HG03457 (cell line): ENCODE measurements around the gene EPHA4.

Experiments used
- ATAC-seq: cut with Tn5 transposase; IDR thresholded peaks from one replicate; pipeline ENCODE4 v1.9.1; 2021; ENCODE audit warnings: moderate number of reproducible peaks; ENCODE audit not compliant: unreplicated experiment

Gene EPHA4

DNA sequence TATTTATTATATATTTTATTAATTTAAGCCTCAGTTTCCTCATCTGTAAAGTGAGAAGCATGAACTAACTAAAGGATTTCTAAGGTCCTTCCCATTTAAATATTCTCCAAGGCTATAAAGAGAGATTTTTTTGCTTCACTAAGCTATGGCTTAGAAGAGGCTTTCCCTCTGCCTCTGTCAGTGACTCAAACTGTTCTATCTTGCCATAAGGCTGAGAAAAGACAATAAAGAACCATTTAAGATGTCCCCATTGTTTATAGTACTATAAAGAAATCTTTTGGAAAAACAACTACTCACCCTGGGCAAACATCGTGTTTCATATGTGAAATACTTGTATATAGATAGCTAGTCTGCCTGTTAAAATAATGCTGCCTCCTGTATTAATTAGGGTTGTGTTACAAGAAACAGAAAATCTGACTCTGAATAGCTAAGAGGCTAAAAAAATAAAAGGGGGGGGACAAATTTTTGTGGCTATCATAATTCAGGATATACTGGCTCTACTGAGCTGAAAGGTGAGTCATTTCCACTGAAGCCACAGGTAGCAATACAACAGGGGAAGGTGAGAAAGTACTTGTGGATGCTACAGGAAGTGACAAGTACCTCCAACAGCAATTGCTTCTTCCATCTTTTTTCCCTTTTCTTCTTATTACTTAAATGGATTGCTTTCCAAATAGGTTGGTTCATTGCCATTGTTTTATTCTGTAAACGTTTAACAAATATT lies 25.4 kb downstream of the EPHA4 start:
- ATAC-seq, result no peak

DNA sequence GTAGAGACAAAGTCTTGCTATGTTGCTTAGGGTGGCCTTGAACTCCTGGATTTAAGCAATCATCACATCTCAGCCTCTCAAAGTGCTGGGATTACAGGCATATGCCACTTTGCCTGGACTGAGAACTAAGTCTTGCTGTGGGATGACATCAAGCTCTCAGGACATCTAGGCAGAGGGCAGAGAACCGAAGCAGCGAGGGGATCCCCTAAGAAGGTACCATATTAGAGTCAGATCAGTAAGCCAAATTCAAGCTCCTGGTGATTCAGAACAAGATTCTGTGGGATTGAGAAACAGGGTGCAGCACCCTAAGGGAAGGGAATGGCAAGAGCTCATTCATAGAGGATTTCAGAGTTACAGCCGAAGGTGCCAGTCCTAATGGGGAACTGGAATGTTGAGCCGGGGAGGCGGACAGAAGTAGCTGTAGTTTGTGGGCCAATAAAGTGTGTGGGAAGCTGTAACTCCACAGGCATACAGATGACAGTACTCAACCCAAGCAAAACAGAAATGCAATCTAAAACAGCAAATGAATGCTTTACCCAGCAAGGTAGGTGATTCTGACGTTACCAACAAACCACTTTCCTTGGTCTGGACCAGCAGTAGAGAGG lies 30.9 kb downstream of the EPHA4 start:
- ATAC-seq, result no peak

DNA sequence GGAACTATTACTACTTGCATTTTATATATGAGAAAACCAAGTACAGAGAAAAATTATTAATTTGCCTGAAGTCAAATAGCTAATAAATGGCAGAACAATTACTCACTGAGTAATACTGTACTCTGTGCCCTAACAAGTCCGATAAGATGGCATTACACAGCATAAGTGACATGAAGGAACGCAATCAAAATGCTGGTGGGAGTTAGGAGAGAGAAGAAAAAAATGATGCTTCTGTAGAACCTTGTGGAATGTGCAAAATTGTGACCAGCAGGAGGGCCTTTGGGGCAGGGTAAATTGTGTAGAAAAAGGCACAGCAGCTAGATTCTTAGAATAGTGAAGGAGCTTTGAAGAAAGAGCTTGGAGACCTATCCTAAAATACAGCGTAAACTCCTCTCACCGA lies 32.9 kb downstream of the EPHA4 start:
- ATAC-seq, result no peak

DNA sequence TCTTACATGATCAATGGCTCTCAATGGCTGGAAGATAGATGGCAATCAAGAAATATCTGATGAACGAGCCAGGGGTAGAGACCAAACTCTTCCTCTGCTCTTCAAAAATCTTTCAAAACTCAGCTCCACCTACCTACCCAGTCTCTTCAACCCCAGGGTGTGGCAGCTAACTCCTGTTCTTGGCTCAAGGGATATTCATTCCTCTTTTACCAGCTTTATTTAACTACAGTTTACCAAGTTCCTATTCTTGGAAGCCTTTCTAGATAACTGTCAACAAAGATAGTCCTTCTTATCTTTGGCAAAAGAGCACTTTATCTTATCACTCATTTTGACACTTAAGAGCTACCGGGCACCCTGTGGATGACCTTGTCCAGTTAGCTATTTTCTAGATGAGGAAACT lies 36.3 kb downstream of the EPHA4 start:
- ATAC-seq, result no peak

DNA sequence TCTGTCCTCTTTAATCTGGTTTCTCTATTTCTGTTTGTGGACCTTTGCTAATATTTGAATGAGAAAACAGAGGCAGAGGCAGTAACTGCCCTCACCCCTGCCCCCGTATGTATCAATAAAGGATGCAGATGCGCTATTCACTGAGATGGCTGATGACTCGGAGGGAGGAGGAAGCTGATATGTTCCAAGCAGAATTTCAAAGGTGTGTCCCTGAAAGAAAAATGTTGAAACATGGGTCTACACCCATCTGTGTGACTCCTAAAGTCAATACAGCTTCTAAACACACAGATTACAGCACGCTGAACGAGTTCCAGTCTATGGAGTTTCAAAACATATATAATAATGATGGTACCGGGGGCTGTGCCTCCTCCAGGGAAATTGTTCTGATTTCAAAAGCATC lies 38.8 kb downstream of the EPHA4 start:
- no peak for ATAC-seq

DNA sequence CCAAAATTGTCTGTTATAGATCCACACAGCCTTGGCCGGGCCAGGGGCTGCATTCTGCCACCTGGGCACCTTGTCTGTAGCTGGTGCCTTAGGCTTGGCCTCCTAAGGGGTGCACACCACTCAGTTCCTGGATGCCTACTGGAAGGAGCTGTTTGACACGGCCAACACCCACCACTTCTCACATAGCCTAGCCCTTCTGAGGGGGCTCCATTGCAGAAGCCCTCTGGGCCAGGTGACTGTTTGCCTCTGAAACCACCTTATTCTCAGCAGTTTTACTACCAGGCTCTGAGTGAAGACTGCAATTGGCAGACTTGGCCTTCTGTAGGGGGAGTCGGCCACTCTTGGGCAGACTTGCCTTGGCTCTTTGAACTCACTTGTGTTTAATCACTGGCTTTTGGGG lies 39.5 kb downstream of the EPHA4 start:
- no peak for ATAC-seq

DNA sequence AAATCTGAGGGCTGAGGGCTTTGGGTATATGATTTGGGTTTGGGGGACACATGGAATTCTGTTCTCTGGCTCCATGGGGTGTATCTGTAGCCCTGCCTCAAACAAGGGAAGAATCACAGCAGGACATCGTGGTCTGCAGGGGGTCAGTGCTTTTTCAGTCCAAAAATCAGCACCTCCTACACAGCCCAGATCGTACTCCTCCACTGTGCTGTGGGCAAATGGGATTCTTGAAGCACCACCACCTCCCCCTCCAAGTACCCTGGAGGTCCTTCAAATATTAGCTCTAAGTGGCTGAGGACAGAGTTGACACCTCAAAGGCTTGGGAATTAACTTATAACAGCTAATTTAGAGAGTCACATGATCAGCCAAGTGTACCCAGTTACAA lies 41.5 kb downstream of the EPHA4 start:
- ATAC-seq, result no peak

DNA sequence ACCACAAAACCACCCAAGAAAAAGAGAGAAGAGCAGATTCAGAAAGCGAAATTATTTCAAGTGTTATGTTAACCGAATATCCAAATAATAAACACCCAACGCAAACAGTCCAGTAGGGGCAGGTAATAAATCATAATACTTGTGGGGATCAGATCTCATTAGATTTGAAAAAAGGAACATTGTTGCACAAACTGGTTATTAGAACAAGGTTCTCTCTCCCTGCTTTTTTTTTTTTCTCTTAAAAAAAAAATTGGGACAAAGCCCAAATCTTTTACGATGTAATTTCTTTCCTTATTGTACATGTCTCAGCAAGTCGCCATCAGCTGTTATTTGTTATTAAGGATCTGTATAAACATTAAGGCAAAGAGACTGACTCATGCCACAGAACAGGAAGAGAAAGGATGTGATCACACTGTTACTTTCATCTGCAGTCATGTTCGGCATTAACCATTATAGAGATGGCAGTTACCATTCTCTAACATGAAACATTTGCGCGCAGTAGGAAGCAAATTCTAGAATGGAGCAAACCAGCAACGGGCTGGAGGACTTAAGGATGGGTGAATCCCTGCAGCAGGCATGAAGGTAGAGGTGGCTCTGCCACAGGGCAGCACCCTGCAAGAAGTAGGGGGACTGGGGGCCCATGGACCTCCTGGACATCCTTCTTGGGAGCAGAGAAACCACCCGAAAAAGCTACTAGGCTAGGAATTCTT lies 42.0 kb downstream of the EPHA4 start:
- ATAC-seq, result no peak

DNA sequence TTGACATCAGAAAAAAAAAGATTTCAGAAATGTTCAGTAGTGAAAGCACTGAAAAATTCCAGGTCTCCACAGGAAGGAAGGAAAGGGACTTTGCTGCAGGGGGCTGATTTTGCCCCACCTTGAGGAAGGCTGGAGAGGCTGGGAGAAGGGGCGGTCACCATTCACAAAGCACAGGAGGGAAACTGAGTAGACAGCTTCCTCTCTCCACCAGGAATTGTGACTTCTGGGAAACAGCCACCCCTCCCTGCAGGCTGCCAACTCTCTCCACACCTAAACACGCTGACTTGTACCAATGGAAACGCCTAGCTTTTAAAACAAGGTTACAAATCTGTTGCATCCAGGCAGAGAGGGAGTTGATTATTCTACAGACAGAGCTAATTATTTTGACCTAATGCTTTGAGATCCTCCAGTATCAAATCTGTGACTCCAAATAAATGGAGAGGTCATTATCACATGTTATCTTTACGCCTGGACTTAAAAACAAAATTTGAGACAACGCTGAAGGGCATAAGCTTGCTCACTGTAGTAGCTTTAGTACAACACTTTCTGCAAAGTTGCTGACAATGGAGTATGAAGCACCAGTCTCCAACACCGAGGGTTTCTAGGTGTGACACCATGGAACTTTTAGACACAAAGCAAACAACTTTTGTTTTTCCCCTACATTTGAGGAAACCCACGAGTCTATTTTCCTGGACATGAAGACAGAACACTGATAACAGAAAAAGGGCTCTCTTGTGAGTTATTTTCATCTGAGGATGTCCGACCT lies 42.7 kb downstream of the EPHA4 start:
- ATAC-seq, result no peak

DNA sequence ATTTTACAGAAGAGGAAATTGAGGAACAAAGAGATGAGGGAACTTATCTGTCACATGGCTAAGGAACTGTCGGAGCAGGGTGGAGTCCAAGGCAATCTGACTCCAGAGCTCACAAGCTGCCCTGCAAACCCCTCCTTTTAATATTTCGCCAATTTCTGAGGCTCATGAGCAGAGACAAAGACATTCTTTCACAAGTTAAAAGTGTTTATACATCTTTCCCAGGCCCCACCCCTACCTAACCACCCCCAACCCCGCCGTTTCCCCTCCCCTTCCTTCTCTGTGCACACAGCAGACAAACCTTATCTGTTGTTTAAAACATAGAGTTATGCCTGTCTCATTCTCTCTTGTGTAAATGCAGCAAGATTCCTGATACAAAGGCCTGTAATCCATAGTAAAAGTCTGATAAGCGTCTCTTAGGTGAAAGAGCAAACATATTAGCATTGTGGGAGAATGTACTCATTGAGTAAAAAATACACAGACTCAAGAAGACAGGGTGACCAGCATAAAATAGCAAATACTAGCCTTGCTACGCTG lies 44.3 kb downstream of the EPHA4 start:
- ATAC-seq, result no peak

DNA sequence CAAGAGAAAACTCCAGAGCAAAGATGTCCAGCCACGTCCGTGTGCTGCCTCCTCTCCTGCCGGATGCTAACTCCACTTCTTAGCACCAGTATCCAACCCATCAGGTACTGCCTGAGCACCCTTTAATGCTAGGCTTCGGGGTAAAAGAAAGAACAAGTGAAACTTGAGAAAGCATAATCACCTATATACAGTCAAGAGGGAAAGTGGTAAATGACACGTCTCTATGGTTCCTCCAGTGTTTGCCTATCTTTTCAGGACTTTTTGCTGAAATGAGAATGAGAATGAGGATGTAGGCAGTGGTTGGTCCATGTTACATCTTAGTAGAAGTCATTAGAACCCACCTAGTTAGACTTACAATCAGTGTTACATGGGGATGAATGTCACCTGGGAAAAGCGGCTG lies 47.9 kb downstream of the EPHA4 start:
- ATAC-seq, result no peak

DNA sequence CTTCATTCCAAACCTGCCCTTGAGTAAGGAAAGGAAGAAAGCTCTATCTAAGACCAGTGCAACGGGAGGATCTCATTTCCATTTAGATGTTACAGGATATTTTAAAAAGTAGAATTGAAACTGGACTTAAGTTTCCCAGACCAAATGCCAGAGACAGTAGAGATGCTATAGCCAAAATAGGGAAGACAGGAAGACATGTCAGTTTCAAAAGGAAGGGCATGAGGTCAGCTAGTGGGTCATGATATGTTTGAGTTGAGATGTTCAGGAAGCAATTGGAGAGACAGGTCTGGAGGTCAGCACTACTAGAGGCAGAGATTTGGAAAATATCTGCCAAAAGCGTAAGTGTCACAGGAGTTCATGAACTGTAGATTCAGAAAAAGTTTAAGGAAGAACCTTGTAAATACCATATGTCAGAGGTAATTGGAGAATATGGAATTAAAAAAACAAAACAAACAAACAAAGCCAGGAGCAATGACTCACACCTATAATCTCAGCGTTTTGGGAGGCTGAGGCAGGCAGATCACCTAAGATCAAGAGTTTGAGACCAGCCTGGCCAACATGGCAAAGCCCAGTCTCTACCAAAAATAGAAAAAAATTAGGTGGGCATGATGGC lies 50.8 kb downstream of the EPHA4 start:
- no peak for ATAC-seq

DNA sequence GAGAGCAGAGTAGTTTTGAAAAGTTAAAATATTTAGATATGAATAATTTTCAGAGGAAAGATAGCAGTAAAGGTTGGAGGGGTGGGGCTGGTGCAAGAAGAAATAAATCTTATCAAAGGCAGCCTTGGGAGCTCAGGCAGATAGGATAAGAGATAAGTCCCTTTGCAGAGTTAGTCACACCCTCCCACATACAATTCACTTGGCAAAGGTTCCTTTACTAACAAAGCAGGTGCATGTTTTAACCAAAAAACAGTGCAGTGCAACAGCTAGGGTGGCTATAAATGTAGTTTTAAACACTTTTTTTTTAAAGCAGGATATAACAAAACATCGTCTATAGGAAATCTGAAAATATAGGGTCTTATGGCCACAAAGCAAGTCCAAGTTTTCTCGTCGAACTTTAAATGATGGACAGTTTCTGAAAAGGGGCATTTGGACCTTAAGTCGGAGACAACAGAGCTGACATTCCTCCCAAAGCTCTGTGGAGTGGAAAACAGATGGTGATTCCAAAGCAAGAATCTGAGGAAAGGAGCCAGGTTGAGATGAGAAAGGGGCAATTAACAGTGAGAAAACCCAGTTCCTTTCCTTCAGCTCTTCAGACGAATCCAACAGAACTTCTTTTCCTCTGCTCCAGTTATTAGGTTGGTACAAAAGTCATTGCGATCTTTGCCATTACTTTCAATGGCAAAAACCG lies 53.0 kb downstream of the EPHA4 start:
- no peak for ATAC-seq

DNA sequence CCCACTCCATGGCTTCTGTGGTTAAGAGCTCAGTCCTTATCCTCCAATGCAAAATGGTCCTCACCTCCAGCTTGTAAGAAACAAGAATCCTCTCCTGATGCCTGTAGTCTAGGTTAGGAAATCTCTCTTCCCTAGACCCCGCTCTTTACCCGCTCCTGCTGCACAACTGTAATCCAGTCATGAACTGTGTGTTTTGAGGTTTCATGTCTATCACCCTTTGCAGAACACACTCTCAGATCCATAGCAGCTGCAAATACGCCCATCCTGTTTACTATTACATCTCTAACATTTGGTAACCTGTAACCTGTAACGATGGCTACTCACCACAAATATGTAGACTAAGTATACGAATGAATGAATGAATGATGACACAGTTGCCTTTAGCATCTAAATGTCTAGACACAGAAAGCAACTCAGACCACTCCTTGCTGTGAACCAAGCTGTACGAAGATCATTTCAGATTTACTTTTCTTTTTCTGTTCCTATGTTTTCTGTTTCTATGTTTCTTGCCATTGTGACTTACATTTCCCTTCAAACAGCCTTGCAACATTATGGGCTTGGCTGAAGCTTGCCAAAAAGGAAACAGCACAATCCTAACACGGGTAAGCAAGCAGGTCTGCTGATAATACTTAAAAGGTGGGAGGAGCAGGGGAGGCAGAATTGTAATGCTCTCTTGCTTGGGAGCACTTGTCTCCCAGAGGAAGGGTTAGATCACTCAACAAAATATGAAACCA lies 53.7 kb downstream of the EPHA4 start:
- ATAC-seq, result peak; percentile 34

DNA sequence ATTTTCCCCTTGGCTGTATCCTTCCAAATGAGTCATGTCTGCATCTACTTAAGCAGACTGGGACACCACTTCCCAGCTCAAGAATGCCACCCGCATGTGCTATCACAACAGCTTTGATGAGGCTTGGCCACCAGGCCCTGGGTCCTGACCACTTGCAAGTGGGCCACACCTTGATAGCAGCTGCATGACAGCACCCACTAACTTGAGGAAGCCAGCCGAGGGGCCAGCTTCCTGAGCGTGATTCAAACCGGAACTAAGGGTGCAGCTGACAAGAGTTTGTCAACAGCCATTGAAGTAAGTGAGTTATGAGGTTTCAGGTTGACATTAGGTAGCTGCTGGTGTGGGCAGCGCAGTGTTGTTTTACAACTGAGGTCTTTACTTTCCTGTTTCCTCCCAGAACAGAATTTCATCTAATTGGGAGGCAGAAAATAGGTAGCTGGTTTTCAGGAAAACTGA lies 54.4 kb downstream of the EPHA4 start:
- peak; percentile 91 for ATAC-seq

DNA sequence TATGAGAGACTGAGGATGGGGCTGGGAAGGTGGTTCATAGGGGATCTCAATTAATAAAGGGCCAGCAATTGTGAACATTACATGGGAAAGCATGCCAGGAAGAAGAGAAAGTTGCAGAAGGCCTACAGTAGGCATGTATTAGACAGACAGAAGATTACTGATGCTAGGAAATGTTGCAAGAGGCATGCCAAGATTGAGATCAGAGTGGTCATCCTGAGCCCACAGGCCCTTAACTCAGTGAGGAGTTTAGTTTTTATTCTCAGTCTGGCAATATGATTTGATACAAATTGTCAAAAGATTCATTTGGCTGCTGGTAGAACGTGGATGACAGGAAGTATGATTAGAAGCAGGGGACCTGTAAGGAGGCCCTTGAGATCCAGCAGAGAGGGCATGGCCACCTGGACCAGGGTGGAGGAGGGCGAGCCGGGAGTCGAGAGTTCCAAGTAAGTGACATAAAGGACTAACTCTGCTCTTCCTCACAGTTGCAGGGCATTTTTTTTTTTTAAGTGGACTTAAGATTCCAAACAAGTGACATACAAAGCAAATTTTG lies 54.9 kb downstream of the EPHA4 start:
- no peak for ATAC-seq

DNA sequence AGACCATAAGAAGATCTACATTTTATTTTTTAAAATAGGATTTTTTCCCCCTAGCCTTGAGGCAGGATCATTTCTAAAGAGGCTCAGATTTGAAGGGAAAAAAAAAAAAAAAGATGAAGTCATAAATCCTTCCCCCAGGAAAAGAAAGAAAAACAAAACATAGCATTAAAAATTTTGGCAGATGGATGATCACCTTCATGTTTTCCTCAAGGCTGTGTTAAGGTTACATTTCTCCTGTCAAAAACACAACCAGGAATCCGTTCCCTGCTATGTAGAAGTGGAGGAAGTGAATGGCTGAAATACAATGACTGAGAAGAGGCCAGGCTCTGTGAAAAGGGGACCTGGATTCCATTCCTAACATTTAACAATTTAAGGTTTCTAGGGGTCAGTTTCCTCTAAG lies 56.2 kb downstream of the EPHA4 start:
- no peak for ATAC-seq

DNA sequence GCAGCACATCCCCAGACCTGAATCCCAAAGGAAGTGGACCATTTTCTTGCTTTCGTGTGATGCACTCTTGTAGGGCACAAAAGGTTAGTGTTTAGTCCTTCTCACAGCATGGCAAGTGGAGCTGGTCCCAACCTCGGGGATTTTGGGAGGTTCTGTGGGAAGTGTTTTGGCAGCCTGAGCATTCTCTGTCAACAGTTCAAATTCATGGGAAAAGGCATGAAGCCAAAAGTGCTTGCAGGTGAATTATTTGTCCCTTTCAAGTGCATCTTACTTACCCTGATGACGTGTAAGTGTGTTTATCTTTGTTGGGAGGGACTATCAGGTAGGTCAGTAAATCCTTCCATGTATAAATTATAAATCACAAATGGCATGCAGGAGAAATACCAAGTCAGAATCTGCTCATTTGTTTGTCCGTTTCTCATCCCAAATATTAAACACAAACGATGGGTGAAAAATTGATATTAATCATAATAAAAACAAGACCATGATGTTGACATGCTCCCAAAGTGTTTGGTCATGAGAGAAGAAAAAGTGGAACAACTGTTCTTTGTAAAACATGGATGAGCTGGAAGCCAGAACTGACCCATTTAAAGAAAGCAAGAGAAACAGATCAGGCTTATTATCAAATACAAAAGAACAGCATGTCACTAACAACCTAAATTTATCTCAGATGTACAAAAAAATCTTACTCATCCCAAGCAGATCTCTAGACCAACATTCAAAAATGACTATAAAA lies 57.6 kb downstream of the EPHA4 start:
- no peak for ATAC-seq

DNA sequence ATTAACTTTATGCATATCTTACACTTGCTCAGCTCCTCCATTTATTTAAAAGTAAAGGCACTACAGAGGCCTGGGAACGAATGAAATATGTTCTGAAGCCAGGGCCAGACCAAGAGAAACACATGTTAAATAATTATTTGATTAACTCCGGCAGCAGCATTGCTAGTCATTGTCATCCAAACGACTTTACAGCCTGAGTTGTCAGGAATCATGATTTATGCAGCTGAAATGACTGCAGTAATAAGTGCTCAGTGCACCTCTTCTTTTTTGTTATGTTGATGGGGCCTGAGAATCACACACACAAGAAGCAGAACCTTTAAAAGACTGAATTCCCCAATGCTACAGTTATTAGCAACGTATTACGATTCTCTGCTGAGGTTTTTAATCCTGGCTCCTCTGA lies 58.9 kb downstream of the EPHA4 start:
- no peak for ATAC-seq
